GM19324 (cell line): ENCODE results near the gene KRTAP10-7.
"Not testable (repeated sequence)": the region's sequence is repeated elsewhere in the genome, so short reads cannot be mapped to it uniquely, and the experiment has no call there.

ENCODE experiments used
- ATAC-seq: cut with Tn5 transposase; IDR thresholded peaks from one replicate; pipeline ENCODE4 v1.9.1; 2021; ENCODE audit warnings: mild to moderate bottlenecking, moderate library complexity; ENCODE audit not compliant: unreplicated experiment, low FRiP score

Gene KRTAP10-7

DNA sequence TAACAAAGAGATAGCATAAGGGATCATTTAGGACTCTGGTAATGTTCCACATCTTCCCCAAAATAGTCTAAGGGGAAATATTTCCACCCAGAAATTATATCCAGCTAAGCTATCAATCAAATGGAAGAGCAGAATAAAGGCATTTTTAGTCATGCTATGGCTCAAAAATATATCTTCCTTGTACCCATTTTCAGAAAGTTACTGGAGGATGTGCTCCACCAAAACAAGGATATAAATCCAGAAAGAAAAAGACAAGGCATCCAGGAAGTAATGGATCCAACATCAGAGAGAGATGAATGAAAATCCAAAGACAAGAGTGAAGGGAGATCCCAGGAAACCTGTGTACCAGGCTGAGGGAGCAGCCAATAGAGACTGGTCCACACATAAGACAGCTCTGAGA, 8.8 kb downstream of the KRTAP10-7 start:
- ATAC-seq: no peak

DNA sequence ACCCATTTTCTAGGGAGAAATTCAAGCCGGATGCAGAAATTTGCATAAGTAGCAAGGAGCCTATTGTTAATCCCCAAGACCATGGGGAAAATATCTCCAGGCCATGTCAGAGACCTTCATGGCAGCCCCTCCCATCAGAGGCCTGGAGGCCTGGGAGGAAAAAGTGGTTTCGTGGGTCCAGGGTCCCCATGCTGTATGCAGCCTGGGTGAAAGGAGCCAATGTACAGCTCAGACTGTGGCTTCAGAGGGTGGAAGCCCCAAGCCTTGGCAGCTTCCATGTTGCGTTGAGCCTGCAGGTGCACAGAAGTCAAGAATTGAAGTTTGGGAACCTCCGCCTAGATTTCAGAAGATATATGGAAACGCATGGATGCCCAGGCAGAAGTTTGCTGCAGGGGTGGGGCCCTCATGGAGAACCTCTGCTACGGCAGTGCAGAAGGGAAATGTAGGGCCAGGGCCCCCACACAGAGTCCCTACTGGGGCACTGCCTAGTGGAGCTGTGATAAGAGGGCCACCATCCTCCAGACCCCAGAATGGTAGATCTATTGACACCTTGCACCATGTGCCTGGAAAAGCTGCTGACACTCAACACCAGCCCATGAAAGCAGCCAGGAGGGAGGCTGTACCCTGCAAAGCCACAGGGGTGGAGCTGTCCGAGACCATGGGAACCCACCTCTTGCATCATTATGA, 9.9 kb downstream of the KRTAP10-7 start:
- not testable (repeated sequence) for ATAC-seq

DNA sequence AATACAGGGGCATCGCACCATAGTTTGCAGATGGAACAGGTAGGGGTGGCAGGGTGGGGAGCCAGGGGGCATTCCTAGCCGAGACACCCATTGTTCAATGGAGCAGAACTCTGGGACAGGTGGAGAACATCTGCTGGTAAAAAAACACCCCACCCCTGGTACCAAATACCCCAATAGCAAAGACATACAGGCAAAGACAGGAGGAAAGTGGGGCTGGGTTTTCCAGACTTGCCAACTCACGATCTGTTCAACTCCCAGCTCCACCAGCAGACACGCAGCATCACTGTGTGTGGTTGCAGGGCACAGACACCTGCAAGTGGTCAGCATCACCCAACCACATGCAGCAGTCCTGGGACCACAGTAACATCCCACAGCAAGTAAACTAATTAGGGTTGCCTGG, 11.2 kb downstream of the KRTAP10-7 start:
- ATAC-seq: no peak

DNA sequence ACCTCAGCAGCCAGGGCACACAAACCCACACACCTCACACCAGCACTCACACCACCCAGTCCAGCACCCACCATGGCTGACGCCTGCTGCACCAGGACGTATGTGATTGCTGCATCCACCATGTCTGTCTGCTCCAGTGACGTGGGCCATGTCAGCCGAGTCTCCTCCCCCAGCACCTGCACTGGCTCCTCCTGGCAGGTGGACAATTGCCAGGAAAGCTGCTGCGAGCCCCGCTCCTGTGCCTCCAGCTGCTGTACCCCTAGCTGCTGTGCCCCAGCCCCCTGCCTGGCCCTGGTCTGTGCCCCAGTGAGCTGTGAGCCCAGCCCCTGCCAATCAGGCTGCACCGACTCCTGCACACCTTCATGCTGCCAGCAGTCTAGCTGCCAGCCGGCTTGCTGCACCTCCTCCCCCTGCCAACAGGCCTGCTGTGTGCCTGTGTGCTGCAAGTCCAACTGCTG, 11.7 kb downstream of the KRTAP10-7 start, which contains the start of gene KRTAP10-8:
Gene KRTAP10-8, plus strand, starts transcription at position 51 of the 458 bp plus-strand sequence. Its CDS starts 22 bp downstream, at position 73.
- no peak for ATAC-seq

DNA sequence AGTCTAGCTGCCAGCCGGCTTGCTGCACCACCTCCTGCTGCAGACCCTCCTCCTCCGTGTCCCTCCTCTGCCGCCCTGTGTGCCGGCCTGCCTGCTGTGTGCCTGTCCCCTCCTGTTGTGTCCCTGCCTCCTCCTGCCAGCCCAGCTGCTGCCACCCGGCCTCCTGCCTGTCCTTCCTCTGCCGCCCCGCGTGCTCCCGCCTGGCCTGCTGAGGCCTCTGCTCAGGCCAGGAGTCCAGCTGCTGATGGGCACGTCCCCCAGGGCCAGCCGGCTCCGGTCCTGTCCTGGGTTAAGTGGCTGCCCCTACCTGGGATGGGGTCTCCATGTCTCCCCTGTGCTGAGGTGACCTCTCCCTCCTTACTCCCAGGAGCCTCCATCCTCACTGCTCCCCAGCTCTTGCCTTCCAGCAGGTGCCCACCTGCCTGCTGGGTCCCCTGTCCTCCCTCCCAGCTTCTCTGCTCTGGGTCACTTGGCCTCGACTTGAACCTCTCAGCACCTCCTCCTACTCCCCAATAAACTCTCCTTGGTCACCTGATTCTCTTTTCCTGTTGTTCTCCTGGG, 12.4 kb downstream of the KRTAP10-7 start:
- ATAC-seq: no peak

DNA sequence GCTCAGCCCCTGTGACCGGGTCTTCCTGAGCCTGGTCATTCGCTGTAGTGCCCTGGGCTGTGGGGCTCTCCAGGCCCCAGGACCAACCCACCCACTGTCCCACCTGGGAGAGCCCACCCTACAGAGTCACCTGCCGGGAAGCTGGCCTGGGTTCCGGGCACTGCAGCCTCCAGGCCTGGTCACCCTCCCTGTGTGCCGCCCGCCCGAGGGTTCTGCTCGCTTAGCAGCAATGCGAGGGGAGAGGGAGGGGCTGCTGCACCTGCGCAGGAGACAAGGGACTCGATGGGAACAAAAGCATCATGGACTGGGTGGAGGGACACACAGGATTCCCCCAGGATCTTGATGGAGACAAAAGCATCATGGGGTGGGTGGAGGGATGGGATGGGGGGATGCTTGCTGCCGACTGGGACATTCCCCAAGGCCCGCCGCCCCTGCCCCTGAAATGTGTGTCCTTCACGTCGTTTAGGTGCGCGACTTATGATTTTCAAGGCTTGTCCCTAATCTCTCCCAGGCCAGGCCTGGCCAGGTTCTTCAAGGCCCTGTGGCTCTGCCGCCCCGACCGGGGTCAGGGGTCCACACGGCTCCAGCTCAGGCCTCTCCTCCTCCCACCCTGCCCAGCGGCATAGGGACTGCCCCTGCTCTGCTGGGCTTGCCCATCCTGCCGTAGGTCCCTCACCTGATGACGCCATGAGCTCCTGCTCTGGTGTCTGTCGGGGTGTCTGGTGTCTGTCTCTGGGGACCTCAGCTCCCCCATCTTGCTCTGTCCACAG, 13.2 kb downstream of the KRTAP10-7 start:
- ATAC-seq: no peak

DNA sequence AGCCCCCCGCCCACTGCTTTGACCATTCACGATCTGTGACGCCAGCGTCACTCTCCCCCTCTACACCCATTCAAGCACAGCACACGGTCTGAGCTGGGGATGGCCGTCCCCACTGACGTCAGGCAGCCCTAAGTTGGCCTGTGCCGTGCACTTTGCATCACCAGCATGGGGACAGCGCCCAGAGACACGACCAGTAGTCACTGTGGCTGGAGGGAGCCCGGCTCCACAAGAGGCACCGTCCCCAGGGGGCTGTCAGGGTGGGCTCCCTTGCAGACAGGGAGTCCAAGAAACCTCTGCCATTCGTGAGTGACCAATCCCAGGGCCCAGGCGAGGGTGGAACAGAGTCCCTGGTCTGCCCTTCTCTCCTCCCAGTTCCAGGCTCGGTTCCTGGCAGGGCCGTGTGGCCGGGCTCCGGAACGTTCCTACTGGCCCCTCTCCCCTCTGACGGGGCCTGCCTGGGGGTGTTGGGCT, 13.8 kb downstream of the KRTAP10-7 start:
- ATAC-seq: no peak

DNA sequence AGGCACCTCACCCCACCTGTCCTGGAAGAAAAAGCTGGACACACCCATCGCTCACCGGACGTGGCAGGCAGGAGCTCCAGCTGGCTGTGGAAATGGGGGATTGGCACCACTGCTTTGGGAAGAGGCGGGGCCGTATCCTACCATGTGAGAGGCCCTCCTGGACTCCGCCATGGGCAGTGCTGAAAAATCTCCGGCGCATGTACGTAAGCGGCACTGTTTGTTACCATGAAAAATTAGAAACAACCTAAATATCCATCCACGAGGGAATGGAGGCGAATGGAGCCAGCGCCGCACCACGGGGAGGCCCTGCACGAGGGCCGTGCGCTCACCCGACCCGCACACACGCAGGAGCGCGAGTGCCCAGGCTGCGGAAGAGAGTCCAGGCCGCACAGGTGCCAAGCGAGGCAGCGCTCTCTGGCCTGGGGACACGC, 14.6 kb downstream of the KRTAP10-7 start:
- ATAC-seq: no peak

DNA sequence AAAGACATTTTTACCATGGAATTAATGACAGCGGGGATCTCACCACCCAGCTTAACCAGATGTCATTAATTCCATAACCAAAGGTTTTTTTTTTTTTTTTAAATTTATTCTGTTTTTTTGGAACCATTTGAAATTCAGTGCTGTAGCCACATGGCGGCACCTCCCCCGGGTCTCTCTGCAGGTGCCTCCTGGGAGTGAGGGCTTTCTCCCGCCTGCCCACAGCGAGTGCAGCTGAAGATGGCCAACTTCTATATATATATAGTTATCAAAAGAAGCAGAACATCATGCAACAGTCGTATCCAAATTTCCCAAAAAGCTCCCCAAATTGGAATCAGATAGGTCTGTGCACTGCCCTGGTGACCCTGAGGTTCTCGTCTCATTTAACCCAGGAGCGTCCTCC, 15.1 kb downstream of the KRTAP10-7 start:
- ATAC-seq: no peak

DNA sequence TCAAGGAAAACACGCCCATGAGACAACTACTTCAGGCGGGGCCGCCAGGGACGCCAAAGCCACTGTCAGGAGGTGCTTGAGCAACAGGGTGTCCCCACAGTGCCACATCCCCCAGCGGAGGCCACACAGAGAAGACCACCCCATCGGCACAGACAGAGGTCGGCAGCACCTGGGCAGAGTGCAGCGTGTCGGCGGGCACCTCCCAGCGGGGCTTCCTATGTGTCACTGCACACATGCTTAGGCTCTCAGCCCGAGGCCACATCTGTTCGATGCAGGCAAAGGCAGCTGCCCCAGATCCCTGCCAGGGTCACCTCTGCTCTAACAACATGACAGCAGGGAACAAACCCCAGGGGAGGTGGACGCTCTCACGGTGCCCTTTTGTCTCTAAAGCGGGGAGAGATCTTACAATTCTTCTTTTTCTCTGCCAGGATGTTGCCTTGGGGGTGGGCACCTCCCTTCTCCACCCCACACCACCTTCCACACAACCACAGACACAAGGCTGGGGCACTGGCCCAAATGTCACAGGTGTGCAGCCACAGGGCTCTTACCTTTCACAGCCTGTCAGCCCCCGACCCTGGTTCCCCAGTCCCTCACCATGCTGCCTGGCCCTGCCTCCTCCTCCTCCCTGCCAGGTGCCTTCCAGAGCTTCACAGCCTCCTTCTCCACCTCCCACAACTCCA, 15.7 kb downstream of the KRTAP10-7 start:
- ATAC-seq: no peak

DNA sequence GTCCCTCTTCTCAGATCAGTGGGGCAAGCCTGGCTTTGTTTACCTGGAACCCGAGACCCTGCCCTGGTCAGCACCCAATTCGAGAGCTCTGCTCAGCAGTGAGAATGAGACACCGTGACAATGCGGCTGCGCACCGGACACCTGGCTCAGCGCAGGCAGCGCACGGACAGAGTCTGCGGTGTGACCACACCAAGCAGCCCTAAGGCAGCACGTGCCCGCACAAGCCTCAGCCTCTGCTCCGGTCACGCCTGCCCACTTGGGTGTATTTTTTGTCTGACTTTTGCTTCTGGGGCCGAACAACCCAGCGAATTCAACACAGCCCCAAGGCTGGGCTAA, 16.2 kb downstream of the KRTAP10-7 start:
- ATAC-seq: no peak

DNA sequence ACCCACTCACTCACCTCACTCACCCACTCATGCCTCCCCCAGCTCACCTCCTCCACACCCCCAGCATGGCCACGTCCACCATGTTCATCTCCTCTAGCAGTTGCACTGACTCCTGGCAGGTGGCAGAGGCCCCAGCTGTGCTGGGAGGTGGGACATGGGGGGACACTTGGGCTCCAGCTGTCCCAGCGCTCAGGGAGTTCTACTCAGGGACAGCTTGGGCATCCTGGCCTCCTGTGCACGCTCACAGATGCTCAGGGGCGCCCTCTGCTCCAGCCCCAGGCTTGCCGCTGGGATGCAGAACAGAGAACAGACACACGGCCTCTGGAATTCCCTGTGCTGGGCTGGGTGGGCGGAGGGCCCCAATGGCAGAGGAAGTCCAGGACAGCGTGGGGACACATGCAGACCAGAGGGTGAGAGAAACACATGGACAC, 16.7 kb downstream of the KRTAP10-7 start:
- ATAC-seq: no peak

DNA sequence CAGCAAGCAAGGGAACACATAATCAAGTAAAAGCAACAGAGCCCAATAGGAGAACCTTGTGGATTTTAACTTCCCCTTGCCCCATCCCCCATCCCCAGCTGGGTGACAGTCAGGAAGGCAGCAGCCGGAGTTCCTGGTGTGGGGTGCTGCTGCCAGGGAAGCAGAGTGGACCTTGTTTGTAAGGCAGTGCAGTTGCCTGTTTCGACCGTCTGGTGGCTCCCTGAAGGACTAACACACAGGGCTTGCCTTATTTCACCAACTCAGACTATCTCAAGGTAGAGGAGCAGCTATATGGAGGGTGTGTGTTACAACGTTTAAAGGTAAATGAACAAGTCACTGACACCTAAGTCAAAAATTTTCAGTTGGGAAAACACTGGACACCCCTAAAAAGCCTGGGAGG, 18.1 kb downstream of the KRTAP10-7 start:
- ATAC-seq: no peak

DNA sequence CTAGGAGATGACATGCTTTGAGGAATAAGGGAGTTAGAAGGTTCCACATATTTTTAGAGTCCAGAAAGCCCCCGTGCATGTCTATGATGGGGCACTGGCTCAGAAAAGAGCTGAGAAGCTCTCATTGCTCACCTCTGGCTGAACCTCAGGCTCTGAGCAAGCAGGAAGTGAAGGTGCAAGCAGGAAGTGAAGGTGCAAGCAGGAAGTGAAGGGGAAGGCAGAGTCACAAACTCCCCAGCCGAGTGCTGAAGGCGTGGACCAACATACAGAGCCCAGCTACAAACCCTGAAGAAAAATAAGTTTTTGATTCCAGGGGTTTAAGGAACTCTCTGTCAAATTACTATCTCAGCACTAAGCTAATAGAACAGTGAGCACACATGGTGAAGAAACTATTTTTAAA, 18.5 kb downstream of the KRTAP10-7 start:
- no peak for ATAC-seq

DNA sequence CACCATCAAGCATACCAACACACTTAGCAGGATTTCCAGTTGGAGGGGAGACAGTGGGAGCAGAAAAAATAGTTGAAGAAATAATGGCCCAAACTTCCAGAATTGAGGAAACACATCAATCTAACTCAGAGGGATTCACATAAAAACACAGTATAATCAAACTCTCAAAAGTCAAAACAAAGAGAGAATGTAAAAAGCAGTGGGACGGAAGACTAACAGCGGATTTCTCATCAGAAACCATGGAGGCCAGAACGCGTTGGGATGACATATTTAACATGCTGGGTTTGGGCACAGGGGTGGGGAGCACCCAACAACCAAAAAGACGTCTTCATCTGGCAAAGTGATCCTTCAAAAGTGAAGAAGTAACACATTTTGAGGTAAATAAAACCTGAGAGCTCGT, 19.5 kb downstream of the KRTAP10-7 start:
- no peak for ATAC-seq

DNA sequence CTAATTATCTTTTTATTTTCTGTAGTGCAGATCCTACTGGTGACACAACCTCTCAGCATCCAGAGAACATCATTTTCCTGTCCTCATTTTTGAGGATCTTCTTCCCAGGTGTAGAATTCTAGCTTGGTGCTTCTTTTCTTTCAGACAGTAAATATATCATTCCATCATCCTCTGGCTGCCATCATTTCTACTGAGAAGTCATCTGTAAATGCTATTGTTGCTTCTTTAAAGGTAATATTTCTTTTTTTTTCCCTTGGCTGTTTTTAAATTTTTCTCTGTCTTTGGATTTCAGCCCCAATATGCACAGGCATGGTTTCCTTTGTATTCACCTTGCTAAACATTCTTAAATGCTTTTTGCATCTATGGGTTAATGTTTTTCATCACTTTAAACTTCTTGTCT, 23.2 kb downstream of the KRTAP10-7 start:
- no peak for ATAC-seq

DNA sequence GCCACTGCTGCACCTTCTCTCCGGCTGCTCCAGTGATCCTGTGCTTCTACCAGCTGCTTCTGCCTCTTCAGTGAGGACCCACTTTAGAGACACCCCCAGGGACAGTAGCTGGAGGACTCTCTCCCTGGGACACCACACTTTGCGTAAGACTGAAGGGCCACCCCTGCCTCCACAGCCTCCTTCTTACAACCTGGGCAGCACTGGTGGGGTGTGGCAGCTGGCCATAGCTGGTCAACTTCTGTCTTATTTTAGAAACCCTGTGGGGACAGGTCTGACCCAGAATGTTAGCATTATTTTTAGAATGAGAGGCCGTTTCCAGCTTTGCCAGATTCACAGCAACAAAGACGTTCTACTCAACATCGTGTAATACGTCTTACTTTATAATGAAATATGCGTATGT, 25.4 kb downstream of the KRTAP10-7 start:
- no peak for ATAC-seq

DNA sequence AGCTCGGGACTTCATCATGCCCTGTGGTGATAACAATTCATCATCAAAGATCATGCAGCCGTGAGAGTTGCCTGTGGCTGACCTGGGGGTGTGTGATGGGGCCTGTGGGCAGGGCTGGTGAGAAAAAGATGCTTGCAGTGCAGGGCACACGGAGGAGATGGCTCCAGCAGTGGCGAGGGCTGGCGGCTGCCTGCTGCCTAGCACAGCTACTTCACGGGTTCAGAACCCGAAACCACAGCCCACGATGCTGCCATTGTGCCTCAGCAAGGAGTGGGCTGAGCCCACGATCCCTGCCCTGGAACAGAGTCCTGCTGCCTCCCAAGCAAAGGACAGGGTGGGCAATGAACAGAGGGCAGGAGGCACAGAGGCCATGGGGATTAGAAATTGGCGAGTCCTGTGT, 25.9 kb downstream of the KRTAP10-7 start:
- ATAC-seq: no peak

DNA sequence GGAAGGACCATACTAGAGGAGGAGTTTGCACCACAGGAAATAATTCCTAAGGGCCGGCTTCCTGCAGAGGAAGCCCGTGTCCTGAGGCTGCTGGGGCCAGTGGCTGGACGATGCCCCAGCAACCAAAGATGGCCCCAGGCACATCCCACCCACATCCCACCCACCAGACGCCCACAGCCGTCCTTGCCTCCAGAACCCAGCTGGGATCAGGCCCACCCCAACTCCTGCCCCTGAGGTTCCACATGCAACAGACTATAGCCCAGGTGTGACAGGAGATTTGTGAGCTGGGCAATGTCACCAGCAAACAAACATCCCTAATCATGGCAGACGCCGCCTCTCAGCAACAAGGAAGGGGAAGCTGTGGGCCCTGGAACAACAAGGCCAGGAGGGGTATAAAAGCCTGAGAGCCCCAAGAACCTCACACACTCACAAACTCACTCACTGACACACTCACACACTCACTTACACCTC, 26.3 kb downstream of the KRTAP10-7 start, which contains the start of gene KRTAP10-9:
Gene KRTAP10-9, plus strand, starts transcription at position 421 of the 471 bp plus-strand sequence. CDS start 79 bp downstream, outside the sequence.
- ATAC-seq: no peak

DNA sequence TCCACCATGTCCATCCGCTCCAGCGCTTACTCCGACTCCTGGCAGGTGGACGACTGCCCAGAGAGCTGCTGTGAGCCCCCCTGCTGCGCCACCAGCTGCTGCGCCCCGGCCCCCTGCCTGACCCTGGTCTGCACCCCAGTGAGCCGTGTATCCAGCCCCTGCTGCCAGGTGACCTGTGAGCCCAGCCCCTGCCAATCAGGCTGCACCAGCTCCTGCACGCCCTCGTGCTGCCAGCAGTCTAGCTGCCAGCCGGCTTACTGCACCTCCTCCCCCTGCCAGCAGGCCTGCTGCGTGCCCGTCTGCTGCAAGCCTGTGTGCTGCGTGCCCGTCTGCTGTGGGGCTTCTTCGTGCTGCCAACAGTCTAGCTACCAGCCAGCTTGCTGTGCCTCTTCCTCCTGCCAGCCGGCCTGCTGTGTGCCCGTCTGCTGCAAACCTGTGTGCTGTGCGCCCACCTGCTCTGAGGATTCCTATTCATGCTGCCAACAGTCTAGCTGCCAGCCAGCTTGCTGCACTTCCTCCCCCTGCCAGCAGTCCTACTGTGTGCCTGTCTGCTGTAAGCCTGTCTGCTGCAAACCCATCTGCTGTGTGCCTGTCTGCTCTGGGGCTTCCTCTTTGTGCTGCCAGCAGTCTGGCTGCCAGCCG, 26.9 kb downstream of the KRTAP10-7 start:
- not testable (repeated sequence) for ATAC-seq
